Activated CD8-positive, alpha-beta memory T cell treated with anti-CD3 and anti-CD28 coated beads, Interleukin-2, amount 50 U/mL, for 48 hours (primary cell): Measurements from ENCODE around the gene SLC7A11.

Experiments
- DNase-seq: peaks from one replicate; pipeline ENCODE4 v3.0.0-alpha.2; 2020

Gene SLC7A11

GRCh38 chr4:138140879-138141278, 101.3 kb downstream of the SLC7A11 start:
- DNase-seq = no peak

GRCh38 chr4:138138774-138139173, 103.4 kb downstream of the SLC7A11 start:
- no peak for DNase-seq

GRCh38 chr4:138135610-138136009, 106.5 kb downstream of the SLC7A11 start:
- no peak for DNase-seq

GRCh38 chr4:138118270-138118669, 123.9 kb downstream of the SLC7A11 start:
- no peak for DNase-seq

- DNase-seq = no peak
Observed at GRCh38 chr4:138115053-138115452, 127.1 kb downstream of the SLC7A11 start.

- no peak for DNase-seq
Observed at GRCh38 chr4:138114434-138114833, 127.7 kb downstream of the SLC7A11 start.
